IPS-18c (cell line): ENCODE measurements around the gene ICAM2.

Experiments
- H3K4me3 ChIP-seq: 2 replicates; pipeline ENCODE4 v1.7.0; 2013; ENCODE audit warnings: low read depth, mild to moderate bottlenecking, low read length, moderate library complexity; ENCODE audit not compliant: insufficient read depth
- H3K9me3 ChIP-seq: one replicate; pipeline ENCODE4 v1.6.1; 2013; ENCODE audit warnings: mild to moderate bottlenecking, low read length, moderate library complexity; ENCODE audit not compliant: control insufficient read depth, insufficient read depth

Gene ICAM2

GRCh38 chr17:64003526-64004121 lies 16.8 kb downstream of the ICAM2 start:
- no peaks in the 10 kb centered on the region for H3K9me3 ChIP-seq
- no peak overlapping the region for H3K4me3 ChIP-seq

GRCh38 chr17:64002658-64003525 lies 17.5 kb downstream of the ICAM2 start:
- no peaks in the 10 kb centered on the region for H3K9me3 ChIP-seq
- H3K4me3 ChIP-seq: no peak overlapping the region

- H3K9me3 ChIP-seq: no peaks in the 10 kb centered on the region
- H3K4me3 ChIP-seq: no peak overlapping the region
Observed at GRCh38 chr17:64001763-64002529, 18.5 kb downstream of the ICAM2 start.

- Histone ChIP-seq H3K9me3 (no peaks in the 10 kb centered on the region), H3K4me3 (no peak overlapping the region)
Observed at GRCh38 chr17:64001091-64001579, 19.3 kb downstream of the ICAM2 start.

- H3K9me3 ChIP-seq: no peaks in the 10 kb centered on the region
- no peak overlapping the region for H3K4me3 ChIP-seq
Observed at GRCh38 chr17:63999680-64000531, 20.5 kb downstream of the ICAM2 start.

GRCh38 chr17:63998721-63999679 lies 21.4 kb downstream of the ICAM2 start:
- H3K9me3 ChIP-seq: no peaks in the 10 kb centered on the region
- H3K4me3 ChIP-seq: peak overlapping the region; percentile 98

- Histone ChIP-seq H3K4me3 (peak within 1 kb of the TSS; percentile 98), H3K9me3 (no peaks in the 10 kb centered on the region)
Observed at GRCh38 chr17:63998050-63998720, 22.2 kb downstream of the ICAM2 start, which contains the start of gene PRR29. Gene PRR29 (plus strand): TSS chr17:63998351. CDS start chr17:63998365, 14 bp downstream.

- peak overlapping the region; percentile 98 for H3K4me3 ChIP-seq
Observed at GRCh38 chr17:63997341-63998048, 22.9 kb downstream of the ICAM2 start.

GRCh38 chr17:63996430-63997182 lies 23.8 kb downstream of the ICAM2 start:
- Histone ChIP-seq H3K4me3 (no peak overlapping the region), H3K9me3 (no peaks in the 10 kb centered on the region)

More at GRCh38 chr17:63997341-63998048, 22.9 kb downstream of the ICAM2 start:
- no peaks in the 10 kb centered on the region for H3K9me3 ChIP-seq

GRCh38 chr17:63995626-63996025 lies 24.8 kb downstream of the ICAM2 start:
- no peaks in the 10 kb centered on the region for H3K9me3 ChIP-seq
- H3K4me3 ChIP-seq: no peak overlapping the region

- H3K4me3 ChIP-seq: no peak overlapping the region
- no peaks in the 10 kb centered on the region for H3K9me3 ChIP-seq
Observed at GRCh38 chr17:63993368-63993985, 27.0 kb downstream of the ICAM2 start.

- no peaks in the 10 kb centered on the region for H3K9me3 ChIP-seq
- H3K4me3 ChIP-seq: no peak overlapping the region; the same call in 1 of the 2 replicates
Observed at GRCh38 chr17:63991611-63992010, 28.8 kb downstream of the ICAM2 start.

GRCh38 chr17:63989622-63990345 lies 30.6 kb downstream of the ICAM2 start:
- Histone ChIP-seq H3K9me3 (no peaks in the 10 kb centered on the region), H3K4me3 (no peak overlapping the region)
